SKM-1 treated with dmso at 0.1 percent for 144 hours (cell line): ENCODE data around the gene ZDHHC3.
"Not testable (repeated sequence)": the region's sequence is repeated elsewhere in the genome, so short reads cannot be mapped to it uniquely, and the experiment has no call there.

Source experiments
- DNase-seq: peaks from one replicate; lab custom pipeline; 2025; ENCODE audit not compliant: unreplicated experiment; lab: John Stamatoyannopoulos, UW

ZDHHC3 gene

GRCh38 chr3:44996556-44996969, 20.6 kb upstream of the ZDHHC3 start:
- DNase-seq: no peak

GRCh38 chr3:44995142-44995770, 19.3 kb upstream of the ZDHHC3 start:
- DNase-seq: no peak

- DNase-seq: no peak
Measured at GRCh38 chr3:44993471-44994205, 17.7 kb upstream of the ZDHHC3 start.

GRCh38 chr3:44992555-44993470, 16.8 kb upstream of the ZDHHC3 start:
- DNase-seq: peak; percentile 27

DNA sequence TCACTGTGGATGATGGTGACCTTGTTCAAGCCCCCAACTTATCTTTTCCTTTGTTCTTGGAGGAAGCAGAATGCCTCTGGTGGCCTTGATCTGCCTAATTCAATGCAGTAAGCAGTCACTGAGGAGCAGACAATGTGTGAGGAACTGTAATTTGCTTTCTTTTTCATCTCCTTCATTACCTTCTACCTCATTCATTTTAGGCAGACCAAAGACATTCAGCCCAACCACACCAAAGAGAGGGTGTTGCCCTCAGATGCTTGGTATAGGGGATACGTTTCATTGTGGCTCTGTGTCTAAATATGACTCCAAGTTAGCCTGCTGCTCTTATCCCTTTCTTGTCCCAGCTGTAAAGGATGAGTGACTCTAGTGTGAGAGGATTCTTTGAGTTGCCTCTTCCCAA, 15.4 kb upstream of the ZDHHC3 start:
- DNase-seq: no peak

GRCh38 chr3:44989636-44990373, 13.8 kb upstream of the ZDHHC3 start:
- no peak for DNase-seq

- no peak for DNase-seq
Measured at GRCh38 chr3:44989141-44989540, 13.2 kb upstream of the ZDHHC3 start.

DNA sequence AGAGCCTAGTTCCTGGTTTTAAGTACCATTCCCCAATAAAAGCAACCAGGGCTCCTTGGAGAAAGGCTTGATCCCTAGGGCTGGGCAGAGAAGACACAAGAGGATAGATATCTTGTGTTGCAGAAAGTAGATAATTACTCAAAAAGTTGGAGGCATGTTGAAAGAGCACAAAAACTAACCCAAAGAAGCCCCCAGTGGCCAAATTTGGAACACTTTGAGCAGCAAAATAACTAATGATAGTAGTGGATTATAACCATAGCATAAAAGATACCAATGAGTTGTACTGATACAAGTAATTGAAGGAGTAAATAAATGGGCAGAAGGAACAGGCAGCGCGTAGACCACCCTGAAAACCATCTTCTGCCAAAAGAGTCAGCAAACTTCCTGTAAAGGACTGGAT, 12.1 kb upstream of the ZDHHC3 start:
- DNase-seq: peak; percentile 37

- no peak for DNase-seq
Measured at GRCh38 chr3:44987332-44987731, 11.4 kb upstream of the ZDHHC3 start.

DNA sequence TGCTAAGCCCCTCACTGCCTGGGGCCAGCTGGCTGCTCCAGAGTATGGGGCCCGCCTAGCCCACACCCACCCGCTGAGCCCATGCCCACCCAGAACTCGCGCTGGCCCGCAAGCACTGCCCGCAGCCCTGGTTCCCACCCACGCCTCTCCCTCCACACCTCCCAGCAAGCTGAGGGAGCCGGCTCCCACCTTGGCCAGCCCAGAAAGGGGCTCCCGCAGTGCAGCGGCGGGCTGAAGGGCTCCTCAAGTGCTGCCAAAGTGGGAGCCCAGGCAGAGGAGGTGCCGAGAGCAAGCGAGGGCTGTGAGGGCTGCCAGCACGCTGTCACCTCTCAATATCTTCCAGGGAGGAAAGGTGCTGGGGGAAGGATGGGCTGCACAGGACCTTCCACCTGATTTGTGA, 10.4 kb upstream of the ZDHHC3 start:
- DNase-seq: not testable (repeated sequence)

- peak; percentile 22 for DNase-seq
Measured at GRCh38 chr3:44984335-44984734, 8.4 kb upstream of the ZDHHC3 start.

DNA sequence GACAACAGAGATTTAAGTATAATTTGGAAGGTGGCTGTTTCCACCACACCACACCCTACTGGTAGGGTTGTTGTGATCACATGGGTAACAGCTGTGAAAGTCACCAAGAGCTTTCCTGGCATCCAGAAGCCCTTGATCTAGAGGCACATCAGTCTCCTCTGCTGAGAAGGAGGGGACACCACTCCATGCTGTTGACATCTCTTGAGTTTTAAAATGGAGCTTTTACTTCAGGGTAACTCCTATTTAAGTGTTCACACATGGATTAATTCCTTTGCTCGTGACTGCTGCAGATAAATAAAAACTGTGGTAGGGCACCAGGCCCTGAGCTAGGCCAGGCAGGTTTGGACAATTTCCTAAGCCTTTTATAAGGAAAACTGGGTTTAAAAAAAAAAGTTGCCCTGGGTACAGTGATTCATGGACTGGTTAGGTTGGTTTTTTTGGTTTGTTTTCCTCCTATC, 7.5 kb upstream of the ZDHHC3 start:
- no peak for DNase-seq

GRCh38 chr3:44982817-44983216, 6.8 kb upstream of the ZDHHC3 start:
- no peak for DNase-seq

DNA sequence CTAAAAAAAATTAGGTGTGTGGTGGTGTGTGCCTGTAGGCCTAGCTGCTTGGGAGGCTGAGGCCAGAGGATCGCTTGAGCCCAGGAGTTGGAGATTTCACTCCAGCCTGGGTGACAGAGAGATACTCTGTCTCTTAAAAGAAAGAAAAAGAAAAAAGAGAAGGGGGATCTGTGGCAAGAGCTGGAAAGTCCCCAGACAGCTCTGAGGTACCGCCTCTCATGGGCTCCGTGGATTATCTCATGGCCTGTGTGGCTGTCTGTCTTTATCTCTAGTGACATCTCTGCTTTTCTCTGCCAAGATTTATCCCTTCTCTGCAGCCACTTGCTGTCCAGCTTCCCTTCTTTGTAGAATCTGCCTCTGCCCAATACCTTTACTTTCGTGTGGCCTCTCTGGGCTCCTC, 5.8 kb upstream of the ZDHHC3 start:
- no peak for DNase-seq

DNA sequence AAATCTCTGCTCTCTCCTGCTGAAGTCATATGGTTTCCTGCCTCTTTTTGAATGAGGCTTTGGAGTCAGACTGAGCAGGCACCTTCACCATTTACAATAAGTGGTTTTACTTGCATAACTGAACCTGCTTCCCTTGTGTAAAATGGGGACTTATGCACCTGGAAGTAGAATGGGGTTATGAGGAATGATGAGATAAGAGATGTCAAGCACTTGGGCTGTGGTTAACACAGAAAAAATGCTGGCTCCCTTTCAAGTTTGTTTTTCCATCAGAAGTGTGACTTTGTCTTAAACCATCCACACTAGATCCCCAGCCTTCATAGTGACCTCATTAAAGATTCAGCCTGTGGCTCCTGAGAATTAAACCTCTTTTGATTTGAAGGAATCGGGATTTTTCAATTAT, 5.2 kb upstream of the ZDHHC3 start:
- no peak for DNase-seq

DNA sequence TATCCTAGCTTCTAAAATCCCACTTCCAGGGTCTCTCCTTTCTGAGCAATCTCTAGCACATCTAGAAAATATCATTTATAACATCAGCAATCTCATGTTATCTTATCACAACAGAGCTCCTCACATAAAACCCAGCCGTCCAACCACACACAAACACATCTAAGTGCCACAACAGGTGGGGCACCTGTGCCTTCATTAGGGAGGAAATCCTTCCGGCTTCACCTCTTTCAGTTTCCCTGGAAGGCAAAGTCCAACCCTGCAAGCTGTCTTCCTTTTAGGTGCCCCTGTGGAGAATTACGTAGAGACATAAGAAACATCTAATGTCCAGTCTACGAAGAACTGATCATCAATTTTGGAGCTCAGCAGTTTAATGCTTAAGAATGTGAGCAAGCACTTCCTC, 1.6 kb downstream of the ZDHHC3 start:
- DNase-seq: no peak

DNA sequence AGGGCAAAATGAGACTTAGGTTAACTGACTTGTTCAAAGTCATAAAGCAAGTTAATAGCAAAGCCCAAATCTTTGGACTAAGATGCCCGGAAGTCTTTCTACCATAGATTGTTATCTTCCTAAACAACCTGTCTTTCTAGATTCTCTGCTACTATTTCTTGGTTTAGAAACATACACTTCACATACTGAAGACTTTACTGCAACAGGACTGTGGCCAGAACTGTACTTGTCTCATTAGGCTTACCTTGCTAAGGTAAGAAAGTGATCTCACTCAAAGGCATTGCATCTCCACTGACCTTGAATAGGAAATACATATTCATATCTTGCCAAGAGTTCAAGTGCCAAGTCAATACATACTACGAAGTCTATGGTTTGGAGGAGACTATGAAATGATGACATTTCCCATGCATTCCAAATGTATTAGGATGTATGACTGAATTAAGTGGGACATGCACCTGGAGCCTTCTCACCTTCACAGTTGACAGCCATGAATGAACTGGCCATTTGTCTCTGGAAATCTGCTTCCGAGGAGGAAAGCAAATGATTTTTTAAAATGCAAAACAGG, 5.0 kb downstream of the ZDHHC3 start:
- no peak for DNase-seq

DNA sequence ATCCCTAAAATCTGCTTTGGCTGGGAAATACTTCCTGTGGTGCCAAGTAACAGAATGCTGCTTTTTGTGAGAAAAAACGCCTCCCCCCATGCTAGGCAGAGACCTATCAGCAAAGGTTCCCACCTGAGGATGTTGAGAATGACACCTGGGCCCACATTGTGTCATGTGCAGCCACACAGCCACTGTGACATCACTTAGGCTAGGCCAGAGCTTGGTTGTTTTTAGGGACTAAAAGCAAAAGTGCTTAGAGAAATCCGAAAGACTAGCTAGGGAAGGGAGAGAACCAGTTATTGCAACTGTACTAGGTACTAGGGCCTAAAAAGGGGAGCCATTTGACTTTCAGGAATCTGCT, 6.2 kb downstream of the ZDHHC3 start:
- DNase-seq: no peak

DNA sequence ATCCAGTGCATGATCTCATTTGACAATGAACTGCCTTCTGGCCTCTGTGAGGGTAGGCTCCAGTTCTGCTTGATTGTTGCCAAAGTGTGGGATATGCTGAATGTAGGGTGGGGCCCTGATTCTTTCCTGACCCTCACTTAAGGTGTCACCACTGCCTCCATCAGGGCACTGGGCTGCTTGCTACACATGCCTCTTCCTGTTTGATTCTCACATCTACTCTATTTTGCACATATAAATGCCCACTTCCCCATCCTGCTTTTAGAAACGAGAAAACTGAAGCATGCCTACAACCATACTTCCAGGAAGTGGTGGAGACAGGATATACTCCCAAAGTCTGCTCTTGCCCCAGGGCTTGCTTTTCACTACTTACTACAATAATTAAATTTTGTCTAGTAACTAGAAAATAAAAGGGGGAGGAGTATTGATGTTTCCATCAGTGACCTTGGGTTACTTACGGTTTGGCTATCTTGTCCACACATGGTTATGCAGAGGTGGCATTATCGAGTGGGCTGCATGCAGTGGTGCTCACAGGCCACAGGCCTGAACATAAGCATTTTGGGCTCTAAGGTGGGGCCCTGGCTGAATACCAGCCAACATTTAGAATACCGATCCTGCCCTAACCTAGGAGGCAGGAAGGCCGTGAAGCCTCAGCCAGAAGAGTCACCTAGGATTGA, 6.7 kb downstream of the ZDHHC3 start:
- peak; percentile 83 for DNase-seq

DNA sequence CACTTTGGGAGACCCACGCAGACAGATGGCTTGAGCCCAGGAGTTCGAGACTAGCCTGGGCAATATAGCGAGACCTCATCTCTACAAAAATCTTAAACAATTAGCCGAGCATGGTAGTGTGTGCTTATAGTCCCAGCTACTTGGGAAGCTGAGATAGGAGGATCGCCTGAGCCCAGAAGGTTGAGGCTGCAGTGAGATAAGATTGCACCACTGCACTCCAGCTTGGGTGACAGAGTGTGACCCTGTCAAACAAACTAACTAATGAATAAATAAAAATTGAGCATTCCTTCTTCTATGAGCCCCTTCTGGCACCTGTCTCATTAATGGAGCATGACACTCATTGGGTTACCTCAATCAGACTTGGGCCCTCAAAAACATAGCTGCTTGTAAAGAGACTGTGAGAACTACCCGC, 7.5 kb downstream of the ZDHHC3 start:
- DNase-seq: no peak
